ENCODE results near the gene DUSP18.
"Not testable (repeated sequence)": the region's sequence is repeated elsewhere in the genome, so short reads cannot be mapped to it uniquely, and the experiment has no call there.

Gene DUSP18

DNA sequence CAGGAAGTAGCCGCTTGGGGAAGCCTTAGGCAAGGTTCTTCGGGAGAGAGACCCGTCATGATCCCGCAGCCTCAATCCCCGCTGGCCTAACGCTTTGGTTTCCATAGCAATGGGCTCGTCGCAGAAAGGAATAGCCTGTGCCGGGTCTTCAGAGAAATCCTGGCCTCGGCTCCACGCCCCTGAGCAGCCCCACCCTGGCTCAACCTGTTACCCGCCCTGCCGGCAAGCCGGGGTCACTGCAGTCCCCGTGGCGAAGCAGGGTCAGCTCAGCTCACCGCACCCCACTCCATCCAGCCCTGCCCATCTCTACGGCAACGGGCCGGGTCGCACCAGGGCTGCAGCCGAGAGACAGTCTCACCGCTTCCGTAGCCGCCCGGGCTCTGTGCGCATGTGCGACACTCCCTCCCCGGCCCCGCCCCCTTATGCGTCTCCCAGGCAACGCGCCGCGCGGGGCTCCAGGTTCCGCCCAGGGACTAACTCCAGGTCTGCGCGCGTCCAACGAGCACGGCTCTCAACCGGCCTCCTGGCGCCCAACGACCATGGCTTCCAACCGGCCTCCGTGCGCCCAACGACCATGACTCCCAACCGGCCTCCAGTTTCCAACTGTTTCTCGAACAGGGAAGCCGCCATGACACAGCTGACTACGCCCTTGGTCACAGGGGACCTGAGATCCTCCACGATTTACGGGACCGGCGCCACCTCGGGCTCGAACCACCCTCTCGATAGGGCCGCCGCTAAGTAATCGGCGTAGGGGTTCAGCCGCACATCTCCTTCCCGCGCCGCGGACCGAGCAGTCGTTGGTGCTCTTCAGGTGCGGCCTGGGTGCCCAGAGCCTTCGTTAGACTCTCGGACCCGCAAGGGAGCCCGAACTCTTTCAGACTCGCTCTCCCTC lies at the start of gene DUSP18:
Gene DUSP18 (minus strand): TSS at position 382 of the 892 bp plus-strand sequence. CDS start 3,872 bp downstream, outside the sequence.
- DNase-seq (ENCODE audit: low read depth), result peak; percentile 88

DNA sequence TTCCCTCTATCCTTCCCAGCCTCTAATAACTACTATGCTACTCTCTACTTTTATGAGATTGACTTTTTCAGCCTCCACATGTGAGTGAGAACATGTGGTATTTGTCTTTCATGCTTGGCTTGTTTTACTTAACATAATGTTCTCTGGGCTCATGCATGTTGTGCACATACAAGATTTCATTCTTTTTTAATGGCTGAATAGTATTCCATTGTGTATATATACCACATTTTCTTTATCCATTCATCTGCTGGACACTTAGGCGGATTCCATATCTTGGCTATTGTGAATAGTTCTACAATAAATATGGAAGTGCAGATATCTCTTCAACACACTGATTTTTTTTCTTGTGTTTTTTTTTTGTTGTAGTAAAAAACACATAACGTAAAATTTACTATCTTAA lies 46.4 kb upstream of the DUSP18 start:
- no peak for DNase-seq (ENCODE audit: low read depth)

GRCh38 chr22:30712094-30712493 lies 44.4 kb upstream of the DUSP18 start:
- DNase-seq (ENCODE audit: low read depth), result no peak

- not testable (repeated sequence) for DNase-seq (ENCODE audit: low read depth)
Measured at GRCh38 chr22:30709980-30710379, 42.3 kb upstream of the DUSP18 start.

DNA sequence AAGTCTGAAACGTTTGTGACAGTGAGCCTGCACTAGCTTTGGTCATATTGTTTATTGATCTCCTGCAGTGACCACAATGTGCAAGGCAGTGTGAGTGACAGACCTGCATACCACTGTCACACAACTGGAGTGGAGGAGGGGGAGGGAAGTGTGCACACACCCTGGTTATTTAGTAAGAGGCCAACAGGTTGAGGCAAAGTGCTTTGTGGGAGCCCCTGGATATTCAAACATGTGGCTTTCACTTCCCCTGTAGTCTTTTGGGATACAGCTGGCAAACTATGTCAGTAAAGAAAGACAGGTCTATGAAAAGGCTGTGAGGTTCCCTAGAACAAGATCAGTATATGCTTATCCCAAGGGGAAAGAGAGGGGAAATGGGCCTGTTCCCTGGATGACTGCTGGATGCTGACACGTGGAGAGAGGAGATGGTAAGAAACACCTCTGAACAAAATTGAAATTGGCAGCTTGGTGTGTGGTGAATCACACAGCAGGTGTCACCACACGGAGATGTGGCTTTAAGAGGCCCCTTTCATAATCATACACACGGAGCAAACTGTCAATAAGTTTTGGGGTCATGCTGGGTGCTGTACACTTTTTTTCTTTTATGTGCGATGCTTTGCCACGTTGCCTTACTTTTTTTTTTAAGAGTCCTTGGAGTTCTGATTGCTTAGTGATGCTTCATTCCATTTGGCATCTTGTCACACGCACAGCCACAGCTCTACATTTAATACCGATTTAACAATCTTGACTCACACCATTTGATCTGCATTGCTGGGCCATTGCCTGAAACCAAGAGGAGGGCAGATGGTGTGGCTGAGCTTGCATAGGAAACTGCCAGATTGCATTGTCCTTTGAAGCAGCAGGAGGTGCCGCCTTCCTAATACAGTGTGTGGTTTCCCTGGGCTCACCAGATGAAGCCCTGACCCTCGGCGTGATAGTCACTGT lies 38.3 kb upstream of the DUSP18 start:
- no peak for DNase-seq (ENCODE audit: low read depth)

GRCh38 chr22:30704978-30705377 lies 37.3 kb upstream of the DUSP18 start:
- DNase-seq (ENCODE audit: low read depth), result no peak

DNA sequence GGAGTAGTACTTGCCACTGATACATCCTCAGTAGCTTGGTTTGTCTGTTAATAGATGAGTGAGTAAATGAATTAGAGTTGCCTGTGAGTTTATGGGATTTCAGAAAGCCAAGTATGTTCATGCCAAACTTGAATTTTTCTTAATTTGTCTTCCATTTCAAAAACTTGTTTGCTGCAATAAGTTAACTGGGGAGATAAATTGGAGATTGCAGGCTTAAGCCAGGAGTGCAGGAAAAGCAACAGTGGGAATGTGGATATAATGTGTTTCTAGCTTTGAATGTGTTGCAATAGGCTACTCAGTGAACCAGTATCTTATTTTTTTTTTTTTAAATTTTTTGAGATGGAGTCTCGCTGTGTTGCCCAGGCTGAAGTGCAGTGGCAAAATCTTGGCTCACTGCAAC lies 35.2 kb upstream of the DUSP18 start:
- DNase-seq (ENCODE audit: low read depth), result no peak

DNA sequence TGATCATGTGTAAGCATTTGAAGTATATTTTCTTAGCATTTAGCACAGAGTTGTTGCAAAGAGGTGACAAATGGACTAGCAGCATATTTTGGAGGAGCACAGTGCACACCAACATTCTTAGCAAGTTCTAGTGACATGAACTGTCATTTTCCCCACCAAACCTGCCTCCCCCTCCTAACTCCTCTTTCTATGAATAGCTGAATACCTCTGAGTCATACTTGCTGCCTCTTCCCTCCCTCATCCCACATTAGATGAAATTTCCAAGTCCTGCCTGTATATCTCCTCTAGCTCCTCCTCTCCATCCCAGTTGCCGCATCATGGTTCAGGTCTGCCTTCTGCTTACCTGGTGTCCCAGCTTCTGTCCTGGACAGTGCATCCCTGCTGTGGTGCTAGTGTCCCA lies 34.2 kb upstream of the DUSP18 start:
- DNase-seq (ENCODE audit: low read depth), result no peak

GRCh38 chr22:30697975-30698374 lies 30.3 kb upstream of the DUSP18 start:
- no peak for DNase-seq (ENCODE audit: low read depth)

DNA sequence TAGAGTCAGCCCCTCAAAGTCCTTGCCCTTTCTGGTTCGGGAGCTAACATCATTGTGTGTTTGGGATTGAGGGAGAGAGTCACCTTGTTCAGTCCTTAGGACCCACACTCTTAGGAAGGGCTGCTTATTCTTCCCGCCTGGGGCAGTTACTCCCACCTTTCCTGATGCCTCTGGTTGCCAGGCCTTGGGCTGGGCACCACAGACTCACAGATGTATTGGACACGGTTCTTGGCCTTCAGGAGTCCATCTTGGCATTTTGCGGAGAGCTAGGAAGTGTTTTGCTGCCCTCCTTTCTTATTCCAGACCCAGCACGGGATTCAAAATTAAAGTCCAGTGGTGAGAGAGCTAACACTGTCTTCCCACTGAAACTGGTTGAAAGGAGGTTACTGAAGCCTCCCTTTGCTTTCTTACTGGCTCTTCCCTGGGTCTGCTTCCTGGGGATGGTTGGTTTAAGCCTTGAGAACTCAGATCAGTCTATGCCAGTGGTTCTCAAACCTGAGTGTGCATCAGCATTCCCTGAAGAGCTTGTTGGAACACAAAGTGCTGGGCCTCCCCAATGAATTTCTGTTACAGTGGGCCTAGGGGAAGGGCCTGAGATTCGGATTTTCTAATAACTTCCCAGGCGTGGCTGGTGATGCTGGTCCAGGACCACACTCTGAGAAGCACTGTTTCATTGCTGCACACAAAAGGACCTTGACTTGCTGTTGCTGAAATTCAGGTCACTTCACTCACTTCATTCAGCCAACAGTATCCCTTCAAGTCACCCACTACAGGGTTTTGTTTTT lies 28.4 kb upstream of the DUSP18 start:
- no peak for DNase-seq (ENCODE audit: low read depth)

DNA sequence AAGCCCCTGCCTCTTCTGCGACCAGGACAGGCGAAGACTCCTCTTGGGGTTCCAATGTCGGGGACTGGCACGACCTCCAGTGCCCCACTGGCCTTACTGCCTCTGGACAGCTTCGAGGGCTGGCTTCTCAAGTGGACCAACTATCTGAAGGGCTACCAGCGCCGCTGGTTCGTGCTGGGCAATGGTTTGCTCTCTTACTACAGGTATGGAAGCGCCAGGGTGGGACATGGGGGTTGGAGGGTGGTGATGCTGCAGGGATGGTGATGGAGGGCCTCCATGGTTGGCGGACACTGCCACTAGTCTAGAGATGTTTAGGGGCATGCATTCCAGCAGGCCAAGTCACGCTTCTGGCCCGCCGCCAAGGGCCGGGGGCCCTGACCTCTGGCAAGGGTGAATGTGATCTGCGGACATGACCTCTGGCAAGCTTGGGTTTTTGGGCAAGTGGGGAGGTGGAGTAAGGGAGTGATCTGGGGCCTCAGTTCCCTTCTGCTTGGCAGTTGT lies 27.7 kb upstream of the DUSP18 start:
- no peak for DNase-seq (ENCODE audit: low read depth)

- DNase-seq (ENCODE audit: low read depth), result no peak
Measured at GRCh38 chr22:30694640-30695350, 27.1 kb upstream of the DUSP18 start, which contains the start of gene OSBP2. Gene OSBP2 (plus strand): TSS chr22:30694874. CDS start chr22:30694910, 36 bp downstream.

- DNase-seq (ENCODE audit: low read depth), result peak; percentile 21
Measured at GRCh38 chr22:30694171-30694639, 26.5 kb upstream of the DUSP18 start.

DNA sequence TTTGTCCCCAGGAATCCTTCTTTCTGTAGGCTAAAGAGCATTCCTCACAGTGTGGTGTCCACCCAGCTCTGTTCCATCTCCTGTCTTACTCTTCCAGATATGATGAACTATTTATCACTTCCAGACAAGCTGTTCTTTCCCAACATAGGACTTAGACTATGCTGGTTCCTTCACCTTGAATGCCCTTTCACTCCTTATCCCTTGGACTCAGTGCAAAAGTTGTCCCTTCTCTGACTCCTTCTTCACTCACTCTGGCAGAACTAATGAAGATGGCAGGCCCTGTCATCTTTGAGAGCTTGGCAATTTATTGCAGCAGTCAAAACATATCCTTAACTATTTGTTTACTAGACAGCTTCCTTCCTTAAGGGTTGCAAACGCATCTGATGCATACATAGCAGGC lies 23.5 kb upstream of the DUSP18 start:
- DNase-seq (ENCODE audit: low read depth), result no peak

- DNase-seq (ENCODE audit: low read depth), result no peak
Measured at GRCh38 chr22:30689622-30690021, 21.9 kb upstream of the DUSP18 start.

- no peak for DNase-seq (ENCODE audit: low read depth)
Measured at GRCh38 chr22:30687358-30687757, 19.7 kb upstream of the DUSP18 start.

- no peak for DNase-seq (ENCODE audit: low read depth)
Measured at GRCh38 chr22:30685178-30685577, 17.5 kb upstream of the DUSP18 start.

DNA sequence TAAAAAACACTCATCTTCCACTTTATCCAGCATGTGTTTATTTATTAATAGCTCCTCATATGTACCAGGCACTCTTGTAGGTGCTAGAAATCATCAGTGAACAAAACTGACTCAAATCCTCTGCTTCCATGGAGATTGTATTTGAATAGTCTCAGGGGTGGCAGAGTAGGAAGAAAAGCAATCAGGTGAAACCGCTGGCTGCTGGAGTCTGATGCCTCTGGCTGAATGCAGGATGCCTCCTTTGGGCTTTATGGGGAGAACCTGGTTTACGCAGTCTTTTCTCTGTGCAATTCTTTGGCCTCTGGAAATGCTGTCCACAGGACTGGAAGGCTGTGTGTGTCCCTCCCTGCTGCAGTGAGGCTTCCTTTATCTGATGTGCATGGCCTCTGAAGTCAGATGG lies 14.2 kb upstream of the DUSP18 start:
- no peak for DNase-seq (ENCODE audit: low read depth)

- DNase-seq (ENCODE audit: low read depth), result no peak
Measured at GRCh38 chr22:30680991-30681770, 13.5 kb upstream of the DUSP18 start.
